ENCODE data around the gene GCA. TPM values are rescaled to one million over a fixed set of nuclear protein-coding genes. Genes with fewer than 3 reads are reported as not detected.

GCA gene
- total RNA-seq, 2 donors from 2014 or later: 22.5 to 56.6 TPM

DNA sequence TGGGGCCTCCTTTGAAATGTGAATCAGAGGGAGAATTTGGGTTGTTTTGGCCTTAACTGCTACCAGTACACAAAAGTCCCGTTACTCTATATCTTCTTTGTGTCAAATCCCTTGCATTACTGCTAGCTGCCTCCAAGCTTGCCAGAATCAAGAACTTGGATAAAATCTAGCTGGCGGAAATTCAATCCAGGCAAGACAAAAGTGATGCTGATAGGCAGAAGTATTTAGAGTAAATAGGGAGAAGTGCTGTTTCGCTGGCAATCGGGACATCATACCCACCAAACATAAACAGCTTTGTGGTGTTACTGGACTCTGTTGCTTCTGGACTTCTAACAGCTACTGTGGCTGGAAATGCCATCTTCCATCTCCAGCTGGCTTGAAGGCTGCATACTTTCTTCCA is 28.0 kb upstream of the GCA start:
- ATAC-seq (ENCODE audit: insufficient number of reproducible peaks, low FRiP score, low read depth) (no peak), DNase-seq (ENCODE audit: low spot score) (no peak)
- Histone ChIP-seq H3K36me3 (no peaks in the 10 kb centered on the region), H3K4me3 (peak overlapping the region; percentile 77), H3K27me3 (replicated peaks; ENCODE audit: insufficient read depth) (no peaks in the 10 kb centered on the region), H3K27ac (no peak overlapping the region), H3K9me3 (no peaks in the 10 kb centered on the region), H3K4me1 (ENCODE audit: control insufficient read depth in 1 of 2, low read depth in 2 of 2) (peaks cover 22 to 45% of the 10 kb centered on the region in 2 donors)
- TF ChIP-seq, protein P1, sequence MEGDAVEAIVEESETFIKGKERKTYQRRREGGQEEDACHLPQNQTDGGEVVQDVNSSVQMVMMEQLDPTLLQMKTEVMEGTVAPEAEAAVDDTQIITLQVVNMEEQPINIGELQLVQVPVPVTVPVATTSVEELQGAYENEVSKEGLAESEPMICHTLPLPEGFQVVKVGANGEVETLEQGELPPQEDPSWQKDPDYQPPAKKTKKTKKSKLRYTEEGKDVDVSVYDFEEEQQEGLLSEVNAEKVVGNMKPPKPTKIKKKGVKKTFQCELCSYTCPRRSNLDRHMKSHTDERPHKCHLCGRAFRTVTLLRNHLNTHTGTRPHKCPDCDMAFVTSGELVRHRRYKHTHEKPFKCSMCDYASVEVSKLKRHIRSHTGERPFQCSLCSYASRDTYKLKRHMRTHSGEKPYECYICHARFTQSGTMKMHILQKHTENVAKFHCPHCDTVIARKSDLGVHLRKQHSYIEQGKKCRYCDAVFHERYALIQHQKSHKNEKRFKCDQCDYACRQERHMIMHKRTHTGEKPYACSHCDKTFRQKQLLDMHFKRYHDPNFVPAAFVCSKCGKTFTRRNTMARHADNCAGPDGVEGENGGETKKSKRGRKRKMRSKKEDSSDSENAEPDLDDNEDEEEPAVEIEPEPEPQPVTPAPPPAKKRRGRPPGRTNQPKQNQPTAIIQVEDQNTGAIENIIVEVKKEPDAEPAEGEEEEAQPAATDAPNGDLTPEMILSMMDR (IDR thresholded peaks at IDR 0.05): no peak

DNA sequence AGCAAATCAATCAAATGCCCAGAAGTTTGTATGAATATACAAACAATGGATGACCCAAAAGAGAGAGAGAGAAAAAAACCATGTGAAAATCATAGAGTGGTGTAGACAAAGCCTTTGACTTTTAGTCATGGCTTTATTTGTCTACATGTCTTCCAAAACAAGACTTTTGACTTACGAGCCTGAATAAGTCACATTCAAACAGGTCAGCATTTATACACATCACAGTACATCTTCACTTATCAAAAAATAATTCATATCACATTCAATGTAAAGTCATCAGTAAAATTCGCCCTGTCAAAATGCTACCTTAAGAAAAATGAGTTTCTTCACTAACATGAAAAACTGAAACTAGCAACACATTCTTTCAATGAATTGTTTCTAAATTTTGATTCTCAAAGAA is 27.3 kb upstream of the GCA start:
- Histone ChIP-seq H3K4me1 (ENCODE audit: control insufficient read depth in 1 of 2, low read depth in 2 of 2) (peaks cover 22 to 50% of the 10 kb centered on the region in 2 donors), H3K36me3 (no peaks in the 10 kb centered on the region), H3K4me3 (peak overlapping the region; percentile 77), H3K27ac (no peak overlapping the region), H3K9me3 (no peaks in the 10 kb centered on the region), H3K27me3 (replicated peaks; ENCODE audit: insufficient read depth) (no peaks in the 10 kb centered on the region)
- DNase-seq (ENCODE audit: low spot score) (no peak), ATAC-seq (ENCODE audit: insufficient number of reproducible peaks, low FRiP score, low read depth) (no peak)
- TF ChIP-seq, protein P1 (IDR thresholded peaks at IDR 0.05): no peak

DNA sequence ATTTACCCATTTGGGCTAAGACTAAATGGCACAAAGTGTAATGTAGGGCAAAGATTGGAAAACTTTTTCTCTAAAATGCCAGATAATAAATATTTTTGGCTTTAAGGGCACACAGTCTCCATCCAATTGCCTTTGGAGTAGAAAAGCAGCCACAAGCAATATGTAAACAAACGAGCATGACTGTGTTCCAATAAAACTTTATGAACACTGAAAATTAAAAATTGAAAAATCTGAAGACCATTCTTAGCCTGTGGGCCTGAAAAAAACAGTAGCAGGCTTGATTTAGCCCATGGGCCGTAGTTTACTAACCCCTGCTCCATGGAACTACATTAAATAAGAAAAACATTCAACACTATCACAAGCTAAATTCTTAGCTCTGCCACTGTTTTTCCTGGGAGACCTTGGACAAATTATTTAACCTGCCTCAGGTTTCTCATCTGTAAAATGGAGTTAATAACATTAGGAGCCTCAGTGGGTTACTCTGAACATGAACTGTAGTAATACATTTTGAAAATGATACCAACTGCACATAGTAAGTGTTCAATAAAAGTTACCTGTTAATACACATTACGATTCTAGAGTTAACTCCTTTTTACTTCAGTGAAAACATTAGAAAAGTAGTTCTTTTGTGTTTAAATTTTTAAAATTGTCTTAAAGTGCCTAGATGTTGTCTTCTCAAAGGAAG is 26.7 kb upstream of the GCA start:
- no peaks in the 10 kb centered on the region for H3K36me3 ChIP-seq
- DNase-seq (ENCODE audit: low spot score) (no peak), ATAC-seq (ENCODE audit: insufficient number of reproducible peaks, low FRiP score, low read depth) (no peak)
- no peaks in the 10 kb centered on the region for H3K9me3 ChIP-seq
- H3K27ac ChIP-seq: peak overlapping the region; percentile 82 to 83
- TF ChIP-seq, protein P1 (IDR thresholded peaks at IDR 0.05): no peak
- H3K27me3 ChIP-seq (replicated peaks; ENCODE audit: insufficient read depth): no peaks in the 10 kb centered on the region
- peaks cover 22 to 50% of the 10 kb centered on the region in 2 donors for H3K4me1 ChIP-seq (ENCODE audit: control insufficient read depth in 1 of 2, low read depth in 2 of 2)
- H3K4me3 ChIP-seq: peak overlapping the region; percentile 77

DNA sequence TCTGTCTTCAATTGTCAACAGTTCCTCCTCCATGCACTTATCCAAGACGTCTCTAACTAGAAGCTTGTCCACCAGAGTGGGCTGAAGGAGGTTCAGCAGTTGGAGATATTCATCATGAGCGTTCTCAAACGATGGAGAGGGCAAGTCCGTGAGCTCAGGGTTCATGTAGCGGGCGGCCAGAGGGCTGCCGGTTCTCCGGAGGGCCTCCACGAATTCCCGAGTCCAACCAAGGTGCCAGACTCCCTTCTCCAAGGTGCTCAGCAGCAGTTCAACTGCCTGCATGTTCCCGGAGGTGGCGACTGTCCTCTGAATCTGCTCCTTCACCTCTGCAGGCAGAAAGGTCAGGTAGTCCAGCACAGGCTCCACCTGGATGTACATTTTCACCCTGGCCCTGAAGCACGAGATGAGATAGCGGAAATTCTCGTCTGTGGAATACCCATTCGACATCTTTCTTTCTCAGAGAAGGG is 26.0 kb upstream of the GCA start:
- DNase-seq (ENCODE audit: low spot score) (no peak), ATAC-seq (ENCODE audit: insufficient number of reproducible peaks, low FRiP score, low read depth) (peak; percentile 16)

More for the DNA sequence above, 26.0 kb upstream of the GCA start:
- peaks cover 22 to 50% of the 10 kb centered on the region in 2 donors for H3K4me1 ChIP-seq (ENCODE audit: control insufficient read depth in 1 of 2, low read depth in 2 of 2)
- H3K4me3 ChIP-seq: peak overlapping the region; percentile 77
- no peaks in the 10 kb centered on the region for H3K36me3 ChIP-seq
- TF ChIP-seq, protein P1 (IDR thresholded peaks at IDR 0.05): no peak
- peak overlapping the region; percentile 82 to 83 for H3K27ac ChIP-seq
- H3K9me3 ChIP-seq: no peaks in the 10 kb centered on the region
- H3K27me3 ChIP-seq (replicated peaks; ENCODE audit: insufficient read depth): no peaks in the 10 kb centered on the region
